Left lung (tissue), 10 donors: Measurements from ENCODE around the gene TET2. TPM values are rescaled to one million over a fixed set of nuclear protein-coding genes. Genes with fewer than 3 reads are reported as not detected.

Experiments
- ATAC-seq: fragments of 200-7000 bp; cut with Tn5 transposase; one replicate; pipeline ENCODE4 v1.9.1; 2020; ENCODE audit warnings: moderate library complexity
- DNase-seq, 4 donors: peaks; one replicate each; pipeline ENCODE4 v3.0.0-alpha.2; 2013 to 2020
- H3K27ac ChIP-seq, 2 donors: fragments of 200-600 bp; sonication (generic) in 1 of 2; one replicate each; pipeline versions ENCODE4 v1.5.0 to v1.8.0; 2020 to 2021
- H3K27me3 ChIP-seq, 2 donors: fragments of 200-600 bp; sonication (generic) in 1 of 2; one replicate each; pipeline versions ENCODE4 v1.5.0 to v1.8.0; 2020 to 2021
- H3K36me3 ChIP-seq, 2 donors: fragments of 200-600 bp; sonication (generic) in 1 of 2; one replicate each; pipeline versions ENCODE4 v1.5.0 to v1.8.0; 2020 to 2021
- H3K4me1 ChIP-seq, 2 donors: fragments of 200-600 bp; one replicate each; pipeline ENCODE4 v1.8.0; 2021
- H3K4me3 ChIP-seq, 2 donors: fragments of 200-600 bp; sonication (generic) in 1 of 2; one replicate each; pipeline versions ENCODE4 v1.5.0 to v1.8.0; 2020 to 2021; ENCODE audit warnings: mild to moderate bottlenecking in 1 of 2
- H3K9me3 ChIP-seq, 2 donors: fragments of 200-600 bp; sonication (generic) in 1 of 2; one replicate each; pipeline versions ENCODE4 v1.5.0 to v1.8.0; 2020 to 2021
- intact Hi-C, 2 donors: fragments of 100-400 bp; cut with DNase I; formaldehyde crosslinking; loops; one replicate each; pipeline versions ENCODE4 v1.11.2 to v1.14.2; 2022
- polyA plus RNA-seq, 6 donors: library from polyadenylated mRNA; unstranded; fragments of 120-200 nt; gene quantifications; one replicate each; pipeline ENCODE4 v1.2.1, GENCODE V29; 2013; ENCODE audit not compliant: insufficient read length in 6 of 6
- total RNA-seq, 2 donors: library from RNA; stranded (reverse); fragmentation: NEBNext Ultra II Directional; extraction: Animal tissue kit (Norgen Biotek cat#: 25700); gene quantifications; one replicate each; pipeline ENCODE4 v1.2.1, GENCODE V29; 2021
- TF ChIP-seq, protein P1 (sequence below), 2 donors: fragments of 200-600 bp; sonication (generic) in 1 of 2; IDR thresholded peaks; one replicate each; pipeline versions ENCODE4 v1.5.0 to v1.8.0; 2021; ENCODE audit warnings: antibody characterized with exemption in 2 of 2
- donor health status: DM: no; HTN: yes; CAD: no.
- donor health status: DM: no; HTN: no; CAD: no.

TET2 gene
- total and polyA plus RNA-seq, 8 donors: 19.1 to 48.4 (median 41.5) TPM

DNA sequence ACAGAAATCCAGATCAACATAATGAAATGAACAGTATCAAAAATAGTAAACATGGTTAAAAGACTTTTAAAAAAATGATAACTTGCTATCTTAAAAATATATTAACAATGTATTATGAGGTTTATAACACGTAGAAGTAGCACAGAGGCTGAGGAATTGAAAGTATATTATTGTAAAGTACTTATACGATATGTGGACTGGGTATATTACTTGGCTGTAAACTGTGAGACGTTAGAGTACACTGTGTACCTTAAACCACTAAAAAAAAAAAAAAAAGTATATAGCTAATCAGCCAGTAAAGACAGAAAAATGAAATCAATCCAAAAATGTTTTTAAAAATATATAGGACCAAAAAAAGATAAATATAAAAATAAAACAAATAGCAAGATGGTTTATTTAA is 120.6 kb downstream of the TET2 start:
- Histone ChIP-seq H3K4me3 (no peak overlapping the region), H3K36me3 (peaks cover 0 to 47% of the 10 kb centered on the region in 2 donors), H3K4me1 (no peaks in the 10 kb centered on the region), H3K27ac (no peak overlapping the region), H3K9me3 (no peaks in the 10 kb centered on the region), H3K27me3 (no peaks in the 10 kb centered on the region)
- TF ChIP-seq, protein P1, sequence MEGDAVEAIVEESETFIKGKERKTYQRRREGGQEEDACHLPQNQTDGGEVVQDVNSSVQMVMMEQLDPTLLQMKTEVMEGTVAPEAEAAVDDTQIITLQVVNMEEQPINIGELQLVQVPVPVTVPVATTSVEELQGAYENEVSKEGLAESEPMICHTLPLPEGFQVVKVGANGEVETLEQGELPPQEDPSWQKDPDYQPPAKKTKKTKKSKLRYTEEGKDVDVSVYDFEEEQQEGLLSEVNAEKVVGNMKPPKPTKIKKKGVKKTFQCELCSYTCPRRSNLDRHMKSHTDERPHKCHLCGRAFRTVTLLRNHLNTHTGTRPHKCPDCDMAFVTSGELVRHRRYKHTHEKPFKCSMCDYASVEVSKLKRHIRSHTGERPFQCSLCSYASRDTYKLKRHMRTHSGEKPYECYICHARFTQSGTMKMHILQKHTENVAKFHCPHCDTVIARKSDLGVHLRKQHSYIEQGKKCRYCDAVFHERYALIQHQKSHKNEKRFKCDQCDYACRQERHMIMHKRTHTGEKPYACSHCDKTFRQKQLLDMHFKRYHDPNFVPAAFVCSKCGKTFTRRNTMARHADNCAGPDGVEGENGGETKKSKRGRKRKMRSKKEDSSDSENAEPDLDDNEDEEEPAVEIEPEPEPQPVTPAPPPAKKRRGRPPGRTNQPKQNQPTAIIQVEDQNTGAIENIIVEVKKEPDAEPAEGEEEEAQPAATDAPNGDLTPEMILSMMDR (IDR thresholded peaks at IDR 0.05): no peak
- intact Hi-C loops: no loop called here
- DNase-seq (no peak), ATAC-seq (no peak)

DNA sequence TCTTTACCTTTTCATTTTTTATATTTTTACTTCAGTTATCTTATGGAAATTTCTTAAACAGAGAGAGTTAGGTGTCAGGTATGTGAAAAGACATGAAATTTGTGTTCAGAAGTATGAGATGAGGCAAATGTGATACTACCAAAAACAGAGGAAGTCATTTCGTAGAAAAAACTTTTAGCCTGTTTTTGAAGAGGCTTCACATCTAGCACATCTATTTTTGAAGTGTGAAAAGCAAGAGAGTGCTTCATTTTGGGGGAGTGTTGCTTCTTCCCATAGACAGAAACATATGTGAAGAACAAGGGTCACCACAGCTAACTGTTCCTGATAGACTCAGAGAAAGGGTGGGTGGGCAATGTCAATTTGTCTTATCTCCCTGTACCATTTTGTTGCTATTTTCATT is 125.3 kb downstream of the TET2 start:
- H3K4me1 ChIP-seq: no peaks in the 10 kb centered on the region
- no peaks in the 10 kb centered on the region for H3K9me3 ChIP-seq
- TF ChIP-seq, protein P1 (IDR thresholded peaks at IDR 0.05): no peak
- ATAC-seq (no peak), DNase-seq (no peak)
- peaks cover 0 to 79% of the 10 kb centered on the region in 2 donors for H3K36me3 ChIP-seq
- no peaks in the 10 kb centered on the region for H3K27me3 ChIP-seq
- H3K4me3 ChIP-seq: no peak overlapping the region
- intact Hi-C loops: no loop called here
- no peak overlapping the region for H3K27ac ChIP-seq

DNA sequence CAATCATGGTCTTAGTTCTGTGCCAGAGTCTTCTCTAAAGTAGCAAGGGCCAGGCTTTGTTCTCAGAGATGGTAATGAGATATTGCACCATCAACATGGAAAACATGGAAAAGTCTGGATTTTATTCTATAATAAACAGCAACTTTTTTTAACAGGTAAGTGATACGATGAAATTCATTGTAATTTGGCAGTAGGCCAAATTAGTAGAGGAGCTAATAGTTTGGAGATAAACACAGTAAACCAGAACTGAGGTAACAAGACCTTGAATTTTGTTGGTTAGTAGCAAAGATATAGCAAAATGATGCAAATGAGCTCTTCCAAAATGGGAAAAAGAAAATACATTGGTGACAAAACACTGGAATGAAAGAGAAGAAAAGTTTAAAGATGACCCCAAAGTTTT is 126.6 kb downstream of the TET2 start:
- Histone ChIP-seq H3K36me3 (peaks cover 0 to 87% of the 10 kb centered on the region in 2 donors), H3K4me1 (no peaks in the 10 kb centered on the region), H3K27me3 (no peaks in the 10 kb centered on the region), H3K4me3 (no peak overlapping the region), H3K9me3 (no peaks in the 10 kb centered on the region), H3K27ac (no peak overlapping the region)
- TF ChIP-seq, protein P1 (IDR thresholded peaks at IDR 0.05): no peak
- intact Hi-C loops: no loop called here
- DNase-seq (no peak), ATAC-seq (no peak)

DNA sequence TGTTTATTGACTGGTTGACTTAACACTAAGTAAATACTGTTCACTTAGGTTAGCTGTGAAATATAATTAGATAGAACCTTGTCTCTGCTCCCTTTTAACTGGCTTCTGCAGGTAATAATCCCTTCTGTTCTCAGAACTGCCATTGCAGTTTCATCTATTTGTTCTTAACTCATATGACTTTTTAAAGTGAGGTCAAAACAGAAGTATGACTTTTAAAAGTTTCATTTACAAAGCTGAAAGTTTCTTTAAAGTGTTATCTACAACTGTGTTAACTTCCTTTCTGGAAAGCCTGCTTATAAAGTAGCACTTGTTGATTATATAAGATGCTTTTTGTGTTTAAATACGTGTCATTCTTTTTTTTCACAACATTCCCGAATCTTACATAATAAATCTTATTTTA is 127.4 kb downstream of the TET2 start:
- no peaks in the 10 kb centered on the region for H3K4me1 ChIP-seq
- no peak overlapping the region for H3K27ac ChIP-seq
- TF ChIP-seq, protein P1 (IDR thresholded peaks at IDR 0.05): no peak
- peaks cover 0 to 86% of the 10 kb centered on the region in 2 donors for H3K36me3 ChIP-seq
- DNase-seq (no peak), ATAC-seq (peak; percentile 24)
- no peak overlapping the region for H3K4me3 ChIP-seq
- H3K27me3 ChIP-seq: no peaks in the 10 kb centered on the region
- no peaks in the 10 kb centered on the region for H3K9me3 ChIP-seq
- intact Hi-C loops: no loop called here

DNA sequence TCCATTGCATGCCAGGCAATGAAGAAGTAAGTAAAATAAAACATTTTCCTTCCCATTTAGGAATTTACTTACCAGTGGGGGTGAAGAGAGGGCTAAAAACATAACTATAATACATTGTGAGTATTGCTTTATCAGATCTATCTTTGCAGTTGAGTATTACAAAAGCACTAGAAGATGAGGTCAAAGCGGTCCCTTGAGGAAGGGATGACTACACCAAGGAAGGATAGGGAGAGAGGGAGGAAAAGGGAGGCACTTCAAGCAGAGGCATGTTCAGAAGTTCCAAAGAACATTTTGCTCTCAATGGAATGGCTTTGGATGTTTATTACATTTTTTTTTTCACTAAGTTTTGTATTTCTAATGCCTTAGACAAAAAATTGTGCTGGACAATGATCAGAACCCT is 127.8 kb downstream of the TET2 start:
- no peak for ATAC-seq
- H3K27ac ChIP-seq: no peak overlapping the region

More for the DNA sequence above, 127.8 kb downstream of the TET2 start:
- intact Hi-C loops: no loop called here
- H3K36me3 ChIP-seq: peaks cover 0 to 81% of the 10 kb centered on the region in 2 donors
- H3K4me3 ChIP-seq: no peak overlapping the region
- no peaks in the 10 kb centered on the region for H3K9me3 ChIP-seq
- DNase-seq: no peak
- no peaks in the 10 kb centered on the region for H3K4me1 ChIP-seq
- TF ChIP-seq, protein P1 (IDR thresholded peaks at IDR 0.05): no peak
- H3K27me3 ChIP-seq: no peaks in the 10 kb centered on the region
